ENCODE data around the gene RIIAD1. TPM values are rescaled to one million over a fixed set of nuclear protein-coding genes. Genes with fewer than 3 reads are reported as not detected.

RIIAD1 gene
- total RNA-seq, 1 experiment from 2014 or later = not detected

- Histone ChIP-seq H3K27ac (ENCODE audit: low read length) (no peak overlapping the region), H3K4me3 (ENCODE audit: low read length) (no peak overlapping the region), H3K79me2 (ENCODE audit: low read length) (no peaks in the 10 kb centered on the region), H3K27me3 (ENCODE audit: low read length) (no peaks in the 10 kb centered on the region), H3K9me2 (replicated peaks; ENCODE audit: insufficient read depth, low read length) (no peaks in the 10 kb centered on the region), H2AFZ (ENCODE audit: low read length) (no peak overlapping the region), H4K20me1 (ENCODE audit: insufficient read depth, low read depth, low read length) (no peaks in the 10 kb centered on the region), H3K9me3 (ENCODE audit: low read length) (no peaks in the 10 kb centered on the region), H3K36me3 (ENCODE audit: insufficient read depth, low read length) (no peaks in the 10 kb centered on the region), H3K4me2 (ENCODE audit: low read depth, low read length, poor library complexity, severe bottlenecking) (no peak overlapping the region), H3K9ac (ENCODE audit: low read length) (no peak overlapping the region), H3K4me1 (ENCODE audit: low read length) (no peaks in the 10 kb centered on the region)
- DNase-seq = no peak
Observed at GRCh38 chr1:151774256-151774922, 53.1 kb downstream of the RIIAD1 start.

GRCh38 chr1:151775894-151776664, 54.8 kb downstream of the RIIAD1 start:
- DNase-seq = no peak
- Histone ChIP-seq H3K27ac (ENCODE audit: low read length) (no peak overlapping the region), H3K36me3 (ENCODE audit: insufficient read depth, low read length) (no peaks in the 10 kb centered on the region)

GRCh38 chr1:151776665-151777062, 55.3 kb downstream of the RIIAD1 start:
- no peaks in the 10 kb centered on the region for H4K20me1 ChIP-seq (ENCODE audit: insufficient read depth, low read depth, low read length)
- H3K27ac ChIP-seq (ENCODE audit: low read length) = no peak overlapping the region
- no peaks in the 10 kb centered on the region for H3K9me3 ChIP-seq (ENCODE audit: low read length)
- no peak overlapping the region for H3K4me2 ChIP-seq (ENCODE audit: low read depth, low read length, poor library complexity, severe bottlenecking)
- H3K4me3 ChIP-seq (ENCODE audit: low read length) = no peak overlapping the region
- no peaks in the 10 kb centered on the region for H3K9me2 ChIP-seq (replicated peaks; ENCODE audit: insufficient read depth, low read length)
- no peaks in the 10 kb centered on the region for H3K4me1 ChIP-seq (ENCODE audit: low read length)
- no peaks in the 10 kb centered on the region for H3K79me2 ChIP-seq (ENCODE audit: low read length)
- no peak overlapping the region for H2AFZ ChIP-seq (ENCODE audit: low read length)
- H3K36me3 ChIP-seq (ENCODE audit: insufficient read depth, low read length) = no peaks in the 10 kb centered on the region
- H3K9ac ChIP-seq (ENCODE audit: low read length) = no peak overlapping the region
- H3K27me3 ChIP-seq (ENCODE audit: low read length) = no peaks in the 10 kb centered on the region
- DNase-seq = no peak

More at GRCh38 chr1:151775894-151776664, 54.8 kb downstream of the RIIAD1 start:
- no peak overlapping the region for H3K4me2 ChIP-seq (ENCODE audit: low read depth, low read length, poor library complexity, severe bottlenecking)
- no peak overlapping the region for H3K9ac ChIP-seq (ENCODE audit: low read length)
- H2AFZ ChIP-seq (ENCODE audit: low read length) = no peak overlapping the region
- H4K20me1 ChIP-seq (ENCODE audit: insufficient read depth, low read depth, low read length) = no peaks in the 10 kb centered on the region
- no peaks in the 10 kb centered on the region for H3K4me1 ChIP-seq (ENCODE audit: low read length)
- H3K9me2 ChIP-seq (replicated peaks; ENCODE audit: insufficient read depth, low read length) = no peaks in the 10 kb centered on the region
- no peaks in the 10 kb centered on the region for H3K27me3 ChIP-seq (ENCODE audit: low read length)
- H3K79me2 ChIP-seq (ENCODE audit: low read length) = no peaks in the 10 kb centered on the region
- no peak overlapping the region for H3K4me3 ChIP-seq (ENCODE audit: low read length)
- no peaks in the 10 kb centered on the region for H3K9me3 ChIP-seq (ENCODE audit: low read length)

GRCh38 chr1:151777317-151777716, 56.0 kb downstream of the RIIAD1 start:
- no peaks in the 10 kb centered on the region for H4K20me1 ChIP-seq (ENCODE audit: insufficient read depth, low read depth, low read length)
- no peaks in the 10 kb centered on the region for H3K79me2 ChIP-seq (ENCODE audit: low read length)
- DNase-seq = no peak
- H3K4me1 ChIP-seq (ENCODE audit: low read length) = no peaks in the 10 kb centered on the region
- no peaks in the 10 kb centered on the region for H3K9me2 ChIP-seq (replicated peaks; ENCODE audit: insufficient read depth, low read length)
- H3K36me3 ChIP-seq (ENCODE audit: insufficient read depth, low read length) = no peaks in the 10 kb centered on the region
- no peaks in the 10 kb centered on the region for H3K27me3 ChIP-seq (ENCODE audit: low read length)
- no peak overlapping the region for H3K9ac ChIP-seq (ENCODE audit: low read length)
- no peak overlapping the region for H3K4me2 ChIP-seq (ENCODE audit: low read depth, low read length, poor library complexity, severe bottlenecking)
- no peak overlapping the region for H2AFZ ChIP-seq (ENCODE audit: low read length)
- H3K9me3 ChIP-seq (ENCODE audit: low read length) = no peaks in the 10 kb centered on the region
- H3K27ac ChIP-seq (ENCODE audit: low read length) = no peak overlapping the region
- no peak overlapping the region for H3K4me3 ChIP-seq (ENCODE audit: low read length)

Small RNA genes lying within 50 kb of the gene (small RNA-seq; reads per million reads assigned to genes)
- not detected for gene RNU6-662P

Other genes with a start within 250 kb of the RIIAD1 start
- gene CGN, start 210.1 kb upstream of the RIIAD1 start, total RNA-seq (2014; rRNA removed; shearing (Covaris generic); ENCODE audit: low replicate concordance) = 0.22 TPM in 1 of 2 replicates, not detected in the other
- gene TUFT1, start 181.2 kb upstream of the RIIAD1 start, total RNA-seq (2014; rRNA removed; shearing (Covaris generic); ENCODE audit: low replicate concordance) = not detected in 2 replicates
- gene SNX27, start 109.5 kb upstream of the RIIAD1 start, total RNA-seq (2014; rRNA removed; shearing (Covaris generic); ENCODE audit: low replicate concordance) = 28.3 and 40.4 TPM in 2 replicates
- not detected in 2 replicates for gene CELF3, start 4.7 kb upstream of the RIIAD1 start, total RNA-seq (2014; rRNA removed; shearing (Covaris generic); ENCODE audit: low replicate concordance)
- gene MRPL9, start 42.0 kb downstream of the RIIAD1 start, total RNA-seq (2014; rRNA removed; shearing (Covaris generic); ENCODE audit: low replicate concordance) = 76.8 and 147 TPM in 2 replicates
- 5.6 and 5.9 TPM in 2 replicates for gene TDRKH, start 69.0 kb downstream of the RIIAD1 start, total RNA-seq (2014; rRNA removed; shearing (Covaris generic); ENCODE audit: low replicate concordance)
- 0.07 TPM in 1 of 2 replicates, not detected in the other for gene LINGO4, start 83.9 kb downstream of the RIIAD1 start, total RNA-seq (2014; rRNA removed; shearing (Covaris generic); ENCODE audit: low replicate concordance)
- not detected in 2 replicates for gene RORC, start 110.3 kb downstream of the RIIAD1 start, total RNA-seq (2014; rRNA removed; shearing (Covaris generic); ENCODE audit: low replicate concordance)
- not detected in 2 replicates for gene C2CD4D, start 118.3 kb downstream of the RIIAD1 start, total RNA-seq (2014; rRNA removed; shearing (Covaris generic); ENCODE audit: low replicate concordance)
- not detected in 2 replicates for gene THEM5, start 132.2 kb downstream of the RIIAD1 start, total RNA-seq (2014; rRNA removed; shearing (Covaris generic); ENCODE audit: low replicate concordance)
- 51.8 and 87.8 TPM in 2 replicates for gene THEM4, start 188.0 kb downstream of the RIIAD1 start, total RNA-seq (2014; rRNA removed; shearing (Covaris generic); ENCODE audit: low replicate concordance)